HepG2 (cell line): ENCODE results near the gene LIPT1. TPM values are rescaled to one million over a fixed set of nuclear protein-coding genes. Genes with fewer than 3 reads are reported as not detected.

Experiments used
- AKAP8 ChIP-seq: sonication (generic); formaldehyde crosslinking; IDR thresholded peaks from 2 replicates; pipeline ENCODE4 v1.5.1; 2020; ENCODE audit warnings: mild to moderate bottlenecking, missing genetic modification reagents
- BHLHE40 ChIP-seq: IDR thresholded peaks from 2 replicates; pipeline ENCODE4 v1.6.1; 2011; ENCODE audit warnings: low read length, improper control_type of control experiment
- HNRNPL ChIP-seq: fragments of 200-400 bp; formaldehyde crosslinking; IDR thresholded peaks from 2 replicates; pipeline ENCODE4 v1.6.1; 2017; ENCODE audit warnings: mild to moderate bottlenecking, low read depth, low read length
- KDM2A ChIP-seq: sonication (generic); formaldehyde crosslinking; IDR thresholded peaks from 2 replicates; pipeline ENCODE4 v1.4.0; 2020; ENCODE audit warnings: low read depth, missing genetic modification reagents, borderline replicate concordance
- MTF2 ChIP-seq: sonication (generic); formaldehyde crosslinking; IDR thresholded peaks from 2 replicates; pipeline ENCODE4 v1.5.0; 2020; ENCODE audit warnings: missing genetic modification reagents, borderline replicate concordance
- NFAT5 ChIP-seq: sonication (generic); formaldehyde crosslinking; IDR thresholded peaks from 2 replicates; pipeline ENCODE4 v1.4.0; 2020; ENCODE audit warnings: missing genetic modification reagents
- SMAD1 ChIP-seq: sonication (generic); formaldehyde crosslinking; IDR thresholded peaks from 2 replicates; pipeline ENCODE4 v1.4.0; 2020; ENCODE audit warnings: missing genetic modification reagents, low read depth, mild to moderate bottlenecking, borderline replicate concordance
- SNAPC5 ChIP-seq: sonication (generic); formaldehyde crosslinking; IDR thresholded peaks from 2 replicates; pipeline ENCODE4 v1.8.1; 2023; ENCODE audit warnings: mild to moderate bottlenecking, missing genetic modification reagents, borderline replicate concordance
- TRAFD1 ChIP-seq: sonication (generic); formaldehyde crosslinking; IDR thresholded peaks from 2 replicates; pipeline ENCODE4 v1.5.1; 2020; ENCODE audit warnings: missing genetic modification reagents, mild to moderate bottlenecking, borderline replicate concordance
- TRIM22 ChIP-seq: fragments of 450-650 bp; IDR thresholded peaks from 2 replicates; pipeline ENCODE4 v1.6.1; 2017
- ZBTB1 ChIP-seq: sonication (generic); formaldehyde crosslinking; IDR thresholded peaks from 2 replicates; pipeline ENCODE4 v1.4.0; 2020; ENCODE audit warnings: missing genetic modification reagents, borderline replicate concordance
- ZFP90 ChIP-seq: sonication (generic); formaldehyde crosslinking; IDR thresholded peaks from 2 replicates; pipeline ENCODE4 v1.8.0; 2022; ENCODE audit warnings: missing genetic modification reagents, mild to moderate bottlenecking, inconsistent platforms, borderline replicate concordance
- ZKSCAN1 ChIP-seq: fragments of 150-350 bp; IDR thresholded peaks from 2 replicates; pipeline ENCODE4 v1.6.1; 2014; ENCODE audit warnings: low read length
- ZMYM2 ChIP-seq: sonication (generic); formaldehyde crosslinking; IDR thresholded peaks from 2 replicates; pipeline ENCODE4 v1.8.0; 2022; ENCODE audit warnings: mild to moderate bottlenecking, missing genetic modification reagents
- ZNF20 ChIP-seq: sonication (generic); formaldehyde crosslinking; IDR thresholded peaks from 2 replicates; pipeline ENCODE4 v1.4.0; 2020; ENCODE audit warnings: mild to moderate bottlenecking, moderate library complexity, missing genetic modification reagents
- ZNF652 ChIP-seq: IDR thresholded peaks from 2 replicates; pipeline ENCODE4 v1.6.1; 2016; ENCODE audit warnings: low read depth, borderline replicate concordance
- ZNF687 ChIP-seq: sonication (generic); formaldehyde crosslinking; IDR thresholded peaks from 2 replicates; pipeline ENCODE4 v1.5.1; 2020; ENCODE audit warnings: mild to moderate bottlenecking, missing genetic modification reagents, moderate library complexity
- ZSCAN25 ChIP-seq: sonication (generic); formaldehyde crosslinking; IDR thresholded peaks from 2 replicates; pipeline ENCODE4 v1.8.0; 2022; ENCODE audit warnings: mild to moderate bottlenecking, missing genetic modification reagents
- polyA plus RNA-seq, 8 experiments: library from polyadenylated mRNA; depleted of rRNA in 3 of 8; stranded (reverse) in 7 of 8; unstranded in 1 of 8; fragments of >200 nt; fragmentation: Illumina TruSeq in 4 of 8; extraction: Trizol in 4 of 8; gene quantifications; 2 replicates each; pipeline versions ENCODE4 v1.2.1 to v1.2.3, GENCODE V29; 2011 to 2016; ENCODE audit warnings: low read depth in 4 of 8, missing spikeins in 1 of 8, mixed read lengths in 1 of 8; ENCODE audit not compliant: insufficient read depth in 1 of 8
- total RNA-seq, 5 experiments: library from RNA; depleted of rRNA; stranded (reverse); fragments of >200 nt; fragmentation: Illumina TruSeq; extraction: Trizol; gene quantifications; 2 replicates each; pipeline ENCODE4 v1.2.3, GENCODE V29; 2016; ENCODE audit warnings: low read depth in 1 of 5

The LIPT1 gene
- total and polyA plus RNA-seq, 2 of the 13 experiments (the other 11 are each of a cell fraction or from before 2014, with no cell fraction given) = 8.0 to 9.6 TPM

GRCh38 chr2:99140860-99141109, 14.0 kb upstream of the LIPT1 start (continued):
- TF ChIP-seq TRAFD1 (CRISPR knock-in tag) (peak; percentile 26), ZNF20 (CRISPR knock-in tag) (no peak), SNAPC5 (CRISPR knock-in tag) (no peak), ZBTB1 (CRISPR knock-in tag) (no peak), AKAP8 (0 out of 2 replicates have a peak, but pooled peaks have one; percentile 83), KDM2A (CRISPR knock-in tag) (no peak), TRIM22 (no peak), ZNF652 (CRISPR knock-in tag) (no peak), ZSCAN25 (CRISPR knock-in tag) (peak; percentile 71), ZFP90 (CRISPR knock-in tag) (peak; percentile 83; the same call in 1 of the 2 replicates), ZMYM2 (no peak; the same call in 1 of the 2 replicates), HNRNPL (peak; percentile 80; the same call in 1 of the 2 replicates), ZKSCAN1 (no peak), BHLHE40 (no peak), MTF2 (no peak), ZNF687 (CRISPR knock-in tag) (peak; percentile 80; the same call in 1 of the 2 replicates), SMAD1 (CRISPR knock-in tag) (no peak; the same call in 1 of the 2 replicates), NFAT5 (CRISPR knock-in tag) (peak; percentile 57; the same call in 1 of the 2 replicates)
